Activated T-helper 9 cell treated with anti-CD3 and anti-CD28 coated beads, Interleukin-2, amount 50 U/mL, for 16 hours (primary cell): ENCODE results near the gene SERINC1.

Experiments
- DNase-seq: peaks from one replicate; pipeline ENCODE4 v3.0.0-alpha.2; 2020; ENCODE audit warnings: low read depth

SERINC1 gene

GRCh38 chr6:122432816-122433215, 38.8 kb downstream of the SERINC1 start:
- DNase-seq = no peak

- DNase-seq = no peak
These were observed 39.8 kb downstream of the SERINC1 start for GRCh38 chr6:122431780-122432179.

GRCh38 chr6:122429323-122429722, 42.3 kb downstream of the SERINC1 start:
- no peak for DNase-seq

GRCh38 chr6:122428781-122429180, 42.8 kb downstream of the SERINC1 start:
- no peak for DNase-seq

GRCh38 chr6:122426597-122426996, 45.0 kb downstream of the SERINC1 start:
- no peak for DNase-seq

GRCh38 chr6:122423734-122424133, 47.9 kb downstream of the SERINC1 start:
- no peak for DNase-seq

GRCh38 chr6:122422614-122423267, 48.9 kb downstream of the SERINC1 start:
- no peak for DNase-seq

- no peak for DNase-seq
These were observed 49.6 kb downstream of the SERINC1 start for GRCh38 chr6:122422003-122422402.

GRCh38 chr6:122416825-122417224, 54.8 kb downstream of the SERINC1 start:
- DNase-seq = no peak

GRCh38 chr6:122412001-122412400, 59.6 kb downstream of the SERINC1 start:
- no peak for DNase-seq

- no peak for DNase-seq
These were observed 62.7 kb downstream of the SERINC1 start for GRCh38 chr6:122408702-122409458.

- DNase-seq = no peak
These were observed 63.4 kb downstream of the SERINC1 start for GRCh38 chr6:122408240-122408639.

- no peak for DNase-seq
These were observed 63.9 kb downstream of the SERINC1 start for GRCh38 chr6:122407712-122408111.

GRCh38 chr6:122406187-122406586, 65.4 kb downstream of the SERINC1 start:
- DNase-seq = no peak

GRCh38 chr6:122405417-122405816, 66.2 kb downstream of the SERINC1 start:
- no peak for DNase-seq

GRCh38 chr6:122404444-122404843, 67.2 kb downstream of the SERINC1 start:
- DNase-seq = no peak

- DNase-seq = no peak
These were observed 70.5 kb downstream of the SERINC1 start for GRCh38 chr6:122401104-122401503.

GRCh38 chr6:122400462-122401089, 71.0 kb downstream of the SERINC1 start:
- DNase-seq = no peak

GRCh38 chr6:122400121-122400450, 71.5 kb downstream of the SERINC1 start:
- no peak for DNase-seq

GRCh38 chr6:122399348-122400120, 72.1 kb downstream of the SERINC1 start, which contains the start of gene HSF2:
Gene HSF2 (plus strand): TSS chr6:122399652. CDS start chr6:122399738, 86 bp downstream.
- DNase-seq = peak; percentile 91

GRCh38 chr6:122399055-122399347, 72.6 kb downstream of the SERINC1 start:
- DNase-seq = no peak

- DNase-seq = no peak
These were observed 77.6 kb downstream of the SERINC1 start for GRCh38 chr6:122394016-122394415.
